ENCODE data around the gene SYNJ1.
"Not testable (repeated sequence)": the region's sequence is repeated elsewhere in the genome, so short reads cannot be mapped to it uniquely, and the experiment has no call there.

SYNJ1 gene

GRCh38 chr21:32727687-32728455, at the start of gene SYNJ1:
TSS of gene SYNJ1 (minus strand) at chr21:32728013. CDS start at chr21:32726895, 1,118 bp downstream.
- Mint-ChIP-seq H3K4me1 (ENCODE audit: low read depth) (peaks cover 65% of the 10 kb centered on the region), H3K4me3 (peak within 1 kb of the TSS; percentile 97), H3K36me3 (peaks cover 2% of the 10 kb centered on the region), H3K27ac (peak within 1 kb of the TSS; percentile 95), H3K9me3 (ENCODE audit: low read depth) (no peaks in the 10 kb centered on the region), H3K27me3 (no peaks in the 10 kb centered on the region)

- no peaks in the 10 kb centered on the region for H3K36me3 Mint-ChIP-seq
- H3K27ac Mint-ChIP-seq, result peak overlapping the region; percentile 34
- H3K4me1 Mint-ChIP-seq (ENCODE audit: low read depth), result peaks cover 22% of the 10 kb centered on the region
- no peak overlapping the region for H3K4me3 Mint-ChIP-seq
- no peaks in the 10 kb centered on the region for H3K27me3 Mint-ChIP-seq
- H3K9me3 Mint-ChIP-seq (ENCODE audit: low read depth), result no peaks in the 10 kb centered on the region
Observed at GRCh38 chr21:32777269-32777668, 49.5 kb upstream of the SYNJ1 start.

DNA sequence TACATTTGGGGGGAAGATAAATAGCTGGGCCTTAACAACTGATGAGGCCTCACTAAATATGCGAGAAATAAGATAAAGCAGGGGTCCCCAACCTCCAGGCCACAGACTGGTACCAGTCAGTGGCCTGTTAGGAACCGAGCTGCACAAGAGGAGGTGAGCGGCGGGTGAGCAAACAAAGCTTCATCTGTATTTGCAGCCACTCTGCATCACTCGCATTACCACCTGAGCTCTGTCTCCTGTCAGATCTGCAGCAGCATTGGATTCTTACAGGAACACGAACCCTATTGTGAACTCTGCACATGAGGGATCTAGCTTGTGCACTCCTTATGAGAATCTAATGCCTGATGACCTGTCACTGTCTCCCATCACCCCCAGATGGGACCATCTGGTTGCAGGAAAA, 48.9 kb upstream of the SYNJ1 start:
- Mint-ChIP-seq H3K4me3 (no peak overlapping the region), H3K4me1 (ENCODE audit: low read depth) (peaks cover 25% of the 10 kb centered on the region), H3K9me3 (ENCODE audit: low read depth) (no peaks in the 10 kb centered on the region), H3K27ac (peak overlapping the region; percentile 47), H3K36me3 (no peaks in the 10 kb centered on the region), H3K27me3 (no peaks in the 10 kb centered on the region)

DNA sequence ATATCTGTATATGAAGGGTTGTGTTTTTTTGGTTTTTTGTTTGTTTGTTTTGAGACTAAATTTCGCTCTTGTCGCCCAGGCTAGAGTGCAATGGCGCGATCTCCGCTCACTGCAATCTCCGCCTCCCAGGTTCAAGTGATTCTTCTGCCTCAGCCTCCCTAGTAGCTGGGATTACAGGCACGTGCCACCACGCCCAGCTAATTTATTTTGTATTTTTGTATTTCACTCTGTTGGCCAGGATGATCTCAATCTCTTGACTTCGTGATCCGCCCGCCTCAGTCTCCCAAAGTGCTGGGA, 45.2 kb upstream of the SYNJ1 start:
- Mint-ChIP-seq H3K4me3 (peak overlapping the region; percentile 98), H3K36me3 (peaks cover 11% of the 10 kb centered on the region), H3K27ac (peak overlapping the region; percentile 100), H3K4me1 (ENCODE audit: low read depth) (peaks cover 43% of the 10 kb centered on the region)
- not testable (repeated sequence) for H3K27me3 Mint-ChIP-seq; H3K9me3 Mint-ChIP-seq (ENCODE audit: low read depth)

- Mint-ChIP-seq H3K4me3 (peak overlapping the region; percentile 98), H3K27ac (peak overlapping the region; percentile 100), H3K36me3 (peaks cover 16% of the 10 kb centered on the region), H3K4me1 (ENCODE audit: low read depth) (peaks cover 48% of the 10 kb centered on the region), H3K27me3 (no peaks in the 10 kb centered on the region), H3K9me3 (ENCODE audit: low read depth) (no peaks in the 10 kb centered on the region)
Observed at GRCh38 chr21:32772281-32773047, 44.7 kb upstream of the SYNJ1 start.

DNA sequence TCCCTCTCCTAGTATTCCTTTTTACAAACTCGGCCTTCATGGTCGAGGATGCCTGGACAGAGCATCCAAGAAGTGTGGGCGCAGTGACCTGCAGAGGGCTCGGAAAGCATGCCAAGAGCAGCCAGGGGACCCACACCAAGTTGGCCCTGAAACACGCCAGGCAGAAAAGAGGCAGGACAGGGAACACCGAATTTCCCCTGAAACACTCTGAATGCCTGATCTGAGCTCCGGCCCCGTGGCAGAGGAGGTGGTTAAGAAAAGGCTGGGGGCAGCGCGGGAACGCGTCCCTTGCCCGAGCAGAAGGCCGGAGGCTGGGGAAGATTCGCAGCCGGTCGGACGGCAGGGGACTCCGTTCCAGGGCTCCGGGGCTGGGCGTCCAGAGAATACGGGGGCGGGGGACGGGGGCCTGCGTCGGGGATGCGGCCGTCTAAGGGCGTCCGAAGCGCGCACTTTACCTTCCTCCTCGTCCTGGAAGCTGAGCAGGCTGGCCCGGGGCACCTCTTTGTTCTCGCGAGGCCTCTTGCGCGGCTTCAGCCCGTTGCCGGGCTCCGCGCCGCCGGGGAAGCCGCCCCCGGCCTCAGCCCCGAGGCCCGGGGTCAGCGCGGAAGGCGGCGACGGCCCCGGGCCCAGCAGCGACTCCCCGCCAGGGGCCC, 43.2 kb upstream of the SYNJ1 start:
- Mint-ChIP-seq H3K4me1 (ENCODE audit: low read depth) (peaks cover 61% of the 10 kb centered on the region), H3K36me3 (peaks cover 27% of the 10 kb centered on the region), H3K27ac (peak overlapping the region; percentile 95), H3K27me3 (no peaks in the 10 kb centered on the region), H3K9me3 (ENCODE audit: low read depth) (no peaks in the 10 kb centered on the region), H3K4me3 (peak overlapping the region; percentile 97)

- Mint-ChIP-seq H3K27ac (no peak overlapping the region), H3K4me3 (peak overlapping the region; percentile 97), H3K4me1 (ENCODE audit: low read depth) (peaks cover 73% of the 10 kb centered on the region), H3K27me3 (no peaks in the 10 kb centered on the region), H3K36me3 (peaks cover 27% of the 10 kb centered on the region), H3K9me3 (ENCODE audit: low read depth) (no peaks in the 10 kb centered on the region)
Observed at GRCh38 chr21:32768530-32768929, 40.7 kb upstream of the SYNJ1 start.

GRCh38 chr21:32765058-32765457, 37.2 kb upstream of the SYNJ1 start:
- Mint-ChIP-seq H3K4me3 (no peak overlapping the region), H3K4me1 (ENCODE audit: low read depth) (peaks cover 63% of the 10 kb centered on the region), H3K27ac (peak overlapping the region; percentile 47), H3K9me3 (ENCODE audit: low read depth) (no peaks in the 10 kb centered on the region), H3K27me3 (no peaks in the 10 kb centered on the region), H3K36me3 (peaks cover 40% of the 10 kb centered on the region)

GRCh38 chr21:32764186-32764585, 36.4 kb upstream of the SYNJ1 start:
- H3K36me3 Mint-ChIP-seq, result peaks cover 38% of the 10 kb centered on the region
- H3K9me3 Mint-ChIP-seq (ENCODE audit: low read depth), result no peaks in the 10 kb centered on the region
- H3K4me3 Mint-ChIP-seq, result no peak overlapping the region
- no peaks in the 10 kb centered on the region for H3K27me3 Mint-ChIP-seq
- no peak overlapping the region for H3K27ac Mint-ChIP-seq
- peaks cover 55% of the 10 kb centered on the region for H3K4me1 Mint-ChIP-seq (ENCODE audit: low read depth)

DNA sequence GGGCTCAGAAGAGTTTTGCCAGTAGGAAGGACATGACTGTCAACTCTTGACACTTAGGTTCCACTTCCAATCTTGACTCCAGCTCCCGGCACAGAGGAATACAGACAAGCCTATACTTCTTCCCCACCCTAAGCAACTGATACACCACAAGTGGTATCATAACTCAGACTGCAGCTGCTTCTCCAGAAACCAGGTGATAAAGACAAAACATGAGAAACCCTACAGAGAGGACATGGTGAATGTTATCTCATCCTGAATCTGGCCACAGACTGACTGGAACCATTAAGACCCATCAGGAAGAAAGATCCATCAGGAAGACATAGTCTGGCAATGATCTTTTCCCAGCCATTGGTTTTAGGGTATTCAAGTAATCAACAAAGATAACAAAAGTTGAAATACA, 30.0 kb upstream of the SYNJ1 start:
- no peaks in the 10 kb centered on the region for H3K27me3 Mint-ChIP-seq
- peaks cover 22% of the 10 kb centered on the region for H3K36me3 Mint-ChIP-seq
- H3K9me3 Mint-ChIP-seq (ENCODE audit: low read depth), result no peaks in the 10 kb centered on the region
- H3K4me3 Mint-ChIP-seq, result no peak overlapping the region
- H3K27ac Mint-ChIP-seq, result no peak overlapping the region
- peaks cover 12% of the 10 kb centered on the region for H3K4me1 Mint-ChIP-seq (ENCODE audit: low read depth)

GRCh38 chr21:32756096-32756495, 28.3 kb upstream of the SYNJ1 start:
- H3K9me3 Mint-ChIP-seq (ENCODE audit: low read depth), result no peaks in the 10 kb centered on the region
- H3K4me3 Mint-ChIP-seq, result no peak overlapping the region
- no peaks in the 10 kb centered on the region for H3K27me3 Mint-ChIP-seq
- no peak overlapping the region for H3K27ac Mint-ChIP-seq
- peaks cover 12% of the 10 kb centered on the region for H3K4me1 Mint-ChIP-seq (ENCODE audit: low read depth)
- H3K36me3 Mint-ChIP-seq, result peaks cover 22% of the 10 kb centered on the region

DNA sequence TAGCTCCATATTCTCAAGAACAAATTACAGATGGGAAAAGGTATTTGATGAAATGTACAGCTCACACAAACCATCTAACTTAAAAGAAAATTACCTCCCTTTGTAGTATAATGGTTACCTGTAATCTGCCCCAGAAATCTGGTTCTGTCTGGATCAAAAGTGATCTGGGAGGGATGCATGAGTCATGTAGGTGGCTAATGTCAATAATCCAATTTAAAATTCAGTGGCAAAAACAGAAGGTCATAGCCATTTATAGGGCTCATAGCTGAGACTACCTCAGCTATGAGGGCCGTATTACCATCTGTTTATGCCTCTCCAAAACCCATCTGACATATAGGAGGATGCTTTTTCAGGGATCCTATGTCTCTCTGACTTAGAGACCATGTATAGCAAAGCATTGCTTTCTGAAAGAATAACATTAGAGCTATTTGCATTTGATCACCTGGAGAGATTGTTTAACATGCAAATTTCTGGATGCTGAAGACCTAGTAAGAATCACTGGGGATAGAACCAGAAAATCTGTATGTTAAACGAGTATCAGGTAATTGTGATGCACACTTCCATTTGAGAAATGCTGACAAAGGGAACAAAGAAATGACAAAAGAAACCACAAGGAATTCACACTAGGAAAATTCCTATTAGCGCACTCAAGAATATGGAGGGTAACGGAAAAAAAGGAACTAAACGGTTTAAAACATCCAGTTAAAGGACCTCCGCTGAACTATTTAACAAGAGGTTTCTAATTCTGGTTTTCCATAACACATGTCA, 26.2 kb upstream of the SYNJ1 start:
- H3K27me3 Mint-ChIP-seq, result no peaks in the 10 kb centered on the region
- no peak overlapping the region for H3K4me3 Mint-ChIP-seq
- no peak overlapping the region for H3K27ac Mint-ChIP-seq
- H3K9me3 Mint-ChIP-seq (ENCODE audit: low read depth), result no peaks in the 10 kb centered on the region
- H3K4me1 Mint-ChIP-seq (ENCODE audit: low read depth), result peaks cover 24% of the 10 kb centered on the region
- peaks cover 23% of the 10 kb centered on the region for H3K36me3 Mint-ChIP-seq

DNA sequence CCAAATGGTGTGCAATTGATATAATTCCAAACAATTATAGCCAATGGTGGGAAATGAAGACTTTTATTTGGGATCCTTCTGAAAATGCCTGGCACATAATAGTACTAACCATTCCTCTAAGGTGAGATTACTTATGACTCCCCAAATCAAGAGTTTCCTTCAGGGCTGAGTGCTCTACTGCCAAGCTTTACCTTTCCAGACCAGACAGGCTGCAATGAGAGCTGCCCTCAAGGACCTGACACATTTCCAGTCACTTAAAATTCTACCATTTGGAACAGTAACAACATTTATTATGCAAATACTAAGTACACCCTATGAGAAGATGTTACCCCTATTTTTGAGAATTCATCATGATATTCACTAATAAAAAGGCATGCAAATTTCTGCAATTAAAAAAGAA, 22.6 kb upstream of the SYNJ1 start:
- peaks cover 32% of the 10 kb centered on the region for H3K4me1 Mint-ChIP-seq (ENCODE audit: low read depth)
- peak overlapping the region; percentile 66 for H3K27ac Mint-ChIP-seq
- H3K4me3 Mint-ChIP-seq, result no peak overlapping the region
- H3K9me3 Mint-ChIP-seq (ENCODE audit: low read depth), result no peaks in the 10 kb centered on the region
- peaks cover 37% of the 10 kb centered on the region for H3K36me3 Mint-ChIP-seq
- no peaks in the 10 kb centered on the region for H3K27me3 Mint-ChIP-seq

DNA sequence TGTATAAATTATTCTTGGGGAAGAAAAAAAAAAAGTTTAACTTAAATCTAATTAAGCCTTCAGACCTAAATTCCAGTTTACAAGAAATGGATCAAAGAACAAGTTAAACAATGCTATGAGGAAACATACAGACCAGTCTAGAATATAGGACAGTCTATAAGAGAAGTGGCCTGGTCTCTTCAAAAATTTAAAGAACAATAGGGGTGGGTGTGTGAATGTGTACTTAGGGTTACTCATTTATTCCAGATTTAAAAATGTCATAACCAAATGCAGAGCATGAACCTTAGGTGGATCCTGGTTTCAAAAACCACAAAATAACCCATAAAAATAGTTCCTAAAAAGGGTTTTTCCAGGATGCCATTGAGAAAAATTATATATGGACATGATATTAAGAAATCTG, 21.8 kb upstream of the SYNJ1 start:
- Mint-ChIP-seq H3K9me3 (ENCODE audit: low read depth) (no peaks in the 10 kb centered on the region), H3K36me3 (peaks cover 36% of the 10 kb centered on the region), H3K27ac (peak overlapping the region; percentile 58), H3K4me1 (ENCODE audit: low read depth) (peaks cover 32% of the 10 kb centered on the region), H3K27me3 (no peaks in the 10 kb centered on the region), H3K4me3 (no peak overlapping the region)

GRCh38 chr21:32748529-32748928, 20.7 kb upstream of the SYNJ1 start:
- H3K27me3 Mint-ChIP-seq, result no peaks in the 10 kb centered on the region
- peaks cover 35% of the 10 kb centered on the region for H3K36me3 Mint-ChIP-seq
- peaks cover 31% of the 10 kb centered on the region for H3K4me1 Mint-ChIP-seq (ENCODE audit: low read depth)
- no peak overlapping the region for H3K4me3 Mint-ChIP-seq
- H3K27ac Mint-ChIP-seq, result peak overlapping the region; percentile 43
- no peaks in the 10 kb centered on the region for H3K9me3 Mint-ChIP-seq (ENCODE audit: low read depth)

Data from activated naive CD8-positive, alpha-beta T cell (primary cell).